Stimulated activated CD8-positive, alpha-beta memory T cell treated with anti-CD3 and anti-CD28 coated beads, Interleukin-4, amount 100 ng/mL, for 1 hour (primary cell): Measurements from ENCODE around the gene ILK.

Source experiments
- DNase-seq, 2 donors: peaks; one replicate each; pipeline ENCODE4 v3.0.0-alpha.2; 2020; ENCODE audit warnings: low read depth in 2 of 2, low spot score in 1 of 2

ILK gene

DNA sequence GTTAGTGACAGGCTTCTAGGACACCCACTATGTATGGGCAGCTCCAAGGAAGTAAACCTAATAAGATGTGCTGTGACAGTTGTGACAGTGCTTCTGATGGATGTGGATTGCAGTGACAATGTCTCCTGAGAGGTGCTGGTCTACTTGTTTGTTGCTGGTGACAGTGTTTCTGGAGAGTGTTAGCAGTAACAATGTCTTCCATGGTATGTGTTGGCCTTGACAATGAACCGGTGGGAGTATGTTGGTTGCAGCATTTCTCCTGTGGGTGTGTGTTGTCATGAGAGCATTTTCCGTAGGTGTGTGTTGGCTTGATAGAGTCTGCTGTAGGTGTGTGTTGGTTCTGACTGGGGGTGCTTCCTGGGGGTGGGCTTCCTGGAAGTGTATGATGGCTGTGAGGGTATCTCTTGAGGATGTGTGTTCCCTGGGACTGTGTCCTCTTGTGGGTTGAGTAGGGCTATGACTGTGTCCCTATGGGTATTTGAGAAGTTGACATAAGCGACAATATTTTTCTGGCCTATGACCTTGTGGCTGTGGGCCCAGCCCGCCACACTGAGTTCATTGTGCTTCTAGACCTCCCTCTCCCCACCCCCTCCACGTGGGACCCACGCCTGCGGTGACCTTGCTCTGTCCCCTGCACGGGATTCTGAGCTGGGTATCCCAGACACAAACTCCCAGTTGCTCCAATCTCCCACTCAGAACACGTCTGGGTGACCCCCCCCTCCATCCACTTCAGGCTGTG lies 50.9 kb downstream of the ILK start:
- DNase-seq, result no peak

DNA sequence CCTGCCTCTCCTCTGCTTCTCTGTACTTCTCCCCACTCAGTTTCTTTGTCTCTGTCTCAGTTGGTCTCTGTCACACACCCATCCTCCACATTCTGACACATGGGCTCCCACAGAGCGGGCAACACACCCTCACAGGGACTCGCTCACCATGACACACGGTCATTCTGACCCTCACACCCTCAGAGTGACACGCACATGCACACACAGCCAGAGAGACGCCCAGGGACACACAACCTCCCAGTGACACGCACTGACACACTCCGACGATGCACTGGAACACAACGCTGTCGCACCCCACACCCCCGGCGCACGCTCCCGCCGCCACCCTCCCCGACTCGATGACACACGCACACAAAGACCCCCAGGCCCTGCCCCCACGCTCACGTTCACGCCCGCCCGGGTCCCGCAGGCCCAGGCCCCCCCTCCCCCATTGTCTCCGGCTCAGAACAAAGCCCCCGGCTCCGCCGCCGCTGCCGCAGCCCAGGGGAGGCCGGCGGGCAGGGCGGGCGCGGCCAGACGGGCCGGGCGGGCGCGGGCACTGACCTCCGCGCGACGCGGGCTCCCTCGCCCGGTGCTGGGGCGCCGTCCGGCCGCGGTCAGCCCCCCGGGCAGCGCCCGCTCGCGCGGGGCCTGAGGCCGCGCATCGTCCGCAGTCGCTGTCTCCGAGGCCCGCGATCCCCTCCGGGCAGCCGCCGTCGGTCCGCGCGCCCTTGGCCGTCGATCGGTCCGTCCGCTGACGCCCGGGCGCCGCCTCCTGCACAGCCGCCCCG lies 51.6 kb downstream of the ILK start:
- DNase-seq, result no peak

DNA sequence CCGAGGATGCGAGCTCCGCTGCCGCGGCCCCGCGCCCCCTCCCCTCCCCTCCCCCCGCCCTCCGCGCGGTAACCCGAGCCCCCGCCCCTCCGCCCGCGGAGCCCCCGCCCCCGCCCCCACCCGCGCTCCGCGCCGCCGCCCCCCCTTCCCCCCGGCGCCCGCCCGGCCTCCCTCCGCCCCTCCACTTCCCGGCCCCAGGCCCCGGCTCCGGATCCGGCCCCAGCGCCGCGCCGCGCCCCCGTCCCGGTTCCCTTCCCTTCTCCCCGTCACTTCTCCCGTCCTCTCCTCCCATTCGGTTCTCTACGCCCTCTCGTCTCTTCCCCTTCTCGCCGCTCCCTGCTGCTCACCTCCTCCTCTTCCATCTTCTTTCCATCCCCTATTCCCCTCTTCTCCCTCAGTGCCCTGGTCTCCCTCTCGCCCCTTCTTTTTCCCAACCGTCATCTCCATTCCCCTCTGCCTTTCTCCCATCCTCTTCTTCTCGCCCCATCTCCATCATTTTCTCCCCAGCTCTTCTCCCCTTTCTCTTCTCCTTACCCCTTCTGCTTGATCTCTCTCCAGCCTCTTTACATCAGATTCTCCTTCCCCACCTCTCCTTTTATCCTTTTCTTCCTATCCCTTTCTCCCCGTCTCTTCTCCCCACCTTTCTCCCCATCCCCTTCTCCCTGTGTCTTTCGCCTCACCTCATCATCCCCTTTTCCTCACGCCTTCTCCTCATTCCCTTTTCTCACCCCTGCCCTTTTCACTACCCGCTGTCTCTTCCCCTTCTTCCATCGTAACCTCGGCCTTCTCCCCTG lies 52.4 kb downstream of the ILK start, which contains the start of gene DCHS1:
TSS of gene DCHS1 (minus strand) at position 20 of the 794 bp plus-strand sequence. CDS start 14,196 bp downstream, outside the sequence.
- no peak for DNase-seq

DNA sequence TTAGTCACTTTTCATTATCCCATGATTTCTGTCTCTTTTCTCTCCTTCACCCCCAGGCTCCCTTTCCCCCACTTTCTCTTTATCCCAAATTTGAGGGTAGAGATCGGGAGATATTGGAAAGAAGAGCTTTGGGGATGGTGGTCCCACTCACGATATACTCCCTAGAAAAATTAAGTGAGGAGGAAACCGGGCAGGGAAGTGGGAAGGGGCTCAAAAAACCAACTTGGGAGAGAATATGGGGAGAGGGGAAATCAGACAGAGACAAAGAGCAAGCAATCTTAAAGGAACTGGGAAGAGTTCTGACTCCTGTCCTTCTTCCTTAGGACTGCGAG lies 53.0 kb downstream of the ILK start:
- no peak for DNase-seq

DNA sequence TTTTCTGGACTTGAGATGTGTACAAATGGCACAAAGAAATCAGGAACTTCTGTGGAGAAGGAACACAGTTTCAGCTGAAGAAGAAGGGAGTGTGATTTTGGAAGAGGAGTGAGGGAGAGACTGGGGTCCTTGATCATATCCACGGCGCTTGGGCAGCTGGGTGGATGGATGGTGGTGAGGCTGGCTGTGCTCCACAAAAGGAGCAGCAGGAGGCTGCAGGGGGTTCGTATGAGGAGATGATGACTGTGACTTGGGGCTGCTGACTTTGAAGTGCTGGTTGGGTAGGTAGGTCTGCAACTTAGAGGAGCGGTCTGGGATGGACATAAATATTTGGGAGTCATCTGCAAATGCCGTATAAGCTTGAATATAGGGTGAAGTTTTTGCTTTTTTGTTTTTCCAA lies 53.4 kb downstream of the ILK start:
- DNase-seq, result no peak

DNA sequence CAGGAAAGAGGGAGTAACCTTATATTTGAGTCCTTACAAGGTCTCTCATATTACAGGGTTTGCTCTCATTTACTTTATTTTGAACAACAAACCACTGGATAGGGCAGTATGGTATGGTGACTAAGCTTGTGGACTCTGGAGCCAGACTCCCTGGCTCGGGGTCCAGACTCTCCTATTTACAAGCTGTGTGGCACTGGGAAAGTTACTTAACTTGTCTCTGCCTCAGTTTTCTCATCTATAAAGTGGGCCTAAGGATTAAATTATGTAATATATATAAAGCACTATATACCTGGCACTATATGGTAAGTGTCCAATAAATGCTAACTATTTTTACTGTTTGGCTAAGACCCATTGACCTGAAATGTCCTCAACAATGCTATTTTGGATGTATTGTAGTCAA lies 53.8 kb downstream of the ILK start:
- no peak for DNase-seq

DNA sequence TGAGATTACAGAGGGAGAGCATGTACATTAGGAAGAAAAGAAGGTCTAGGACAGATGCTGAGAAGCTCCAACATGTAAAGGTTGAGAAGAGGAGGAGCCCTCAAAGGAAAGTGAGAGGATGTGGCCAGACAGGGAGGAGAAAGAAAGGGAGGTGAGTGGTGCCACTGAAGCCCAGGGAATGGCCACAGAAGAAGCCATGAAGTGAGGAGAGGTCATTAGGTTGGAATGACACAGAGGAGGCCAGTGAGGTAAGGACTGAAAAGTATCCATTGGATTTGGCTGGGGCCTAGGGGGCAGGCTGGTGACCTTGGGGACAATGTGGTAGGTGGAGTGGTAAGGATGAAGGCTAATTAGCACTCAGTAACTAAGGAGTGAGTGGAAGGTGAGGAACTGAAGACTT lies 55.1 kb downstream of the ILK start:
- no peak for DNase-seq
